Endothelial cell of umbilical vein (primary cell): Measurements from ENCODE around the gene PTN. TPM values are rescaled to one million over a fixed set of nuclear protein-coding genes. Genes with fewer than 3 reads are reported as not detected.

Source experiments
- BruUV-seq: library from RNA; stranded (reverse); fragments of 400-500 nt; replicated peaks from 2 replicates; lab custom pipeline; 2021; lab: Mats Ljungman, UMichigan
- CTCF ChIA-PET: fragments of 300-600, 350-600 bp; sonication (Branson Sonifier 250); formaldehyde crosslinking; loops from one replicate; lab custom pipeline; 2021; ENCODE audit warnings: antibody characterized with exemption, inconsistent platforms; lab: Charles Lee
- POLR2A ChIA-PET: fragments of 300-600, 350-600 bp; sonication (Branson Sonifier 250); formaldehyde crosslinking; loops from one replicate; lab custom pipeline; 2021; ENCODE audit warnings: antibody characterized with exemption, inconsistent platforms; lab: Charles Lee
- DNase-seq: peaks from one replicate; pipeline ENCODE4 v3.0.0-alpha.2; 2011; ENCODE audit warnings: low read depth, low spot score
- FAIRE-seq: peaks from 2 replicates; lab custom pipeline; 2011; peaks lifted over from hg19 to GRCh38; lab: Jason Lieb, UNC
- H2AFZ ChIP-seq: 2 replicates; pipeline ENCODE4 v1.6.0; 2012; ENCODE audit warnings: low read depth, low read length, control low read depth, inconsistent platforms
- H3K27ac ChIP-seq: 2 replicates; pipeline ENCODE4 v1.5.1; 2011; ENCODE audit warnings: low read depth, mild to moderate bottlenecking, control low read depth, low read length, moderate library complexity; ENCODE audit not compliant: insufficient read depth
- H3K27me3 ChIP-seq, 2 experiments: 2 replicates each; pipeline versions ENCODE4 v1.6.0 to v1.6.1; 2011; ENCODE audit warnings: low read length in 2 of 2, mixed read lengths in 1 of 2; ENCODE audit not compliant: control insufficient read depth in 2 of 2, insufficient read depth in 2 of 2
- H3K36me3 ChIP-seq, 2 experiments: 2 replicates in 1 of 2; 3 replicates in 1 of 2; pipeline ENCODE4 v1.5.1; 2011; ENCODE audit warnings: low read length in 2 of 2, mild to moderate bottlenecking in 1 of 2, moderate library complexity in 1 of 2; ENCODE audit not compliant: control insufficient read depth in 2 of 2, insufficient read depth in 2 of 2; ENCODE audit errors: extremely low read depth in 1 of 2
- H3K4me1 ChIP-seq: 3 replicates; pipeline ENCODE4 v1.5.1; 2011; ENCODE audit warnings: mild to moderate bottlenecking, low read length; ENCODE audit not compliant: control insufficient read depth, insufficient read depth; ENCODE audit errors: extremely low read depth
- H3K4me2 ChIP-seq: 2 replicates; pipeline ENCODE4 v1.6.1; 2011; ENCODE audit warnings: low read length, control low read depth, mixed read lengths; ENCODE audit not compliant: insufficient read depth
- H3K4me3 ChIP-seq, 3 experiments: fragments of 200-600 bp in 1 of 3; sonication (generic), shearing (Covaris generic) in 1 of 3; replicated peaks in 1 of 3; 2 replicates each; pipeline ENCODE4 v1.5.1; 2011 to 2016; ENCODE audit warnings: control low read depth in 3 of 3, low read length in 3 of 3, mild to moderate bottlenecking in 2 of 3, inconsistent platforms in 1 of 3, low read depth in 1 of 3, moderate library complexity in 1 of 3; ENCODE audit not compliant: insufficient read depth in 1 of 3
- H3K79me2 ChIP-seq: 2 replicates; pipeline ENCODE4 v1.6.0; 2012; ENCODE audit warnings: low read length, inconsistent platforms; ENCODE audit not compliant: control insufficient read depth, insufficient read depth
- H3K9ac ChIP-seq: replicated peaks from 2 replicates; pipeline ENCODE3; 2011; ENCODE audit warnings: low read length, control low read depth; ENCODE audit not compliant: insufficient read depth; ENCODE audit errors: extremely low read depth
- H3K9me1 ChIP-seq: replicated peaks from 3 replicates; pipeline ENCODE4 v1.6.0; 2011; ENCODE audit warnings: mild to moderate bottlenecking, low read length; ENCODE audit not compliant: control insufficient read depth, insufficient read depth; ENCODE audit errors: extremely low read depth
- H3K9me3 ChIP-seq: replicated peaks from 2 replicates; pipeline ENCODE4 v1.5.1; 2012; ENCODE audit warnings: low read length, inconsistent platforms; ENCODE audit not compliant: control insufficient read depth, insufficient read depth
- H4K20me1 ChIP-seq: replicated peaks from 2 replicates; pipeline ENCODE3; 2011; ENCODE audit warnings: mild to moderate bottlenecking, low read length; ENCODE audit not compliant: control insufficient read depth, insufficient read depth; ENCODE audit errors: extremely low read depth
- CTCF ChIP-seq, 2 donors: IDR thresholded peaks; 1 replicate in 1 of 2; 2 replicates in 1 of 2; pipeline ENCODE4 v1.5.1; 2011; ENCODE audit warnings: low read length in 2 of 2, mild to moderate bottlenecking in 2 of 2, moderate library complexity in 2 of 2, control low read depth in 1 of 2, inconsistent platforms in 1 of 2, low read depth in 1 of 2; ENCODE audit not compliant: insufficient read depth in 1 of 2; ENCODE audit errors: extremely low read depth in 1 of 2
- EZH2 ChIP-seq: IDR thresholded peaks from 2 replicates; pipeline ENCODE4 v1.6.1; 2012; ENCODE audit warnings: borderline replicate concordance, low read depth, mild to moderate bottlenecking, moderate library complexity, low read length, inconsistent platforms; ENCODE audit not compliant: severe bottlenecking
- FOS ChIP-seq: IDR thresholded peaks from 2 replicates; pipeline ENCODE4 v1.6.1; 2011; ENCODE audit warnings: mild to moderate bottlenecking, low read length, moderate library complexity, borderline replicate concordance; ENCODE audit not compliant: insufficient read depth
- GATA2 ChIP-seq: IDR thresholded peaks from 2 replicates; pipeline ENCODE4 v1.7.0; 2011; ENCODE audit warnings: low read depth, mild to moderate bottlenecking, moderate library complexity, mixed read lengths, low read length; ENCODE audit not compliant: insufficient read length, insufficient read depth
- JUN ChIP-seq: IDR thresholded peaks from 2 replicates; pipeline ENCODE4 v1.6.1; 2011; ENCODE audit warnings: borderline replicate concordance, low read depth; ENCODE audit not compliant: insufficient read length, insufficient read depth
- MAX ChIP-seq: IDR thresholded peaks from 2 replicates; pipeline ENCODE4 v1.6.1; 2011; ENCODE audit not compliant: insufficient read depth, insufficient read length
- MYC ChIP-seq: IDR thresholded peaks from one replicate; pipeline ENCODE4 v1.6.1; 2011; ENCODE audit warnings: mild to moderate bottlenecking, low read depth, low read length
- POLR2A ChIP-seq: IDR thresholded peaks from 2 replicates; pipeline ENCODE4 v1.6.1; 2012; ENCODE audit warnings: low read depth, mild to moderate bottlenecking, control low read depth, low read length
- POLR2AphosphoS5 ChIP-seq: IDR thresholded peaks from 2 replicates; pipeline ENCODE4 v1.6.1; 2012; ENCODE audit warnings: low read depth, mild to moderate bottlenecking, control low read depth, low read length, moderate library complexity; ENCODE audit not compliant: insufficient read depth
- dilution Hi-C: fragments of 300-500 bp; cut with MboI; formaldehyde crosslinking; loops from one replicate; pipeline ENCODE4 v1.15.0; 2019; ENCODE audit warnings: low sequenced_read_pairs; ENCODE audit not compliant: extremely low pct_ligation_motif_present
- intact Hi-C: fragments of 100-400 bp; cut with micrococcal nuclease; formaldehyde crosslinking; loops from one replicate; pipeline ENCODE4 v1.10.0; 2022
- polyA plus RNA-seq, 4 experiments: library from polyadenylated mRNA; depleted of rRNA in 3 of 4; stranded (reverse) in 3 of 4; unstranded in 1 of 4; fragments of >200 nt; gene quantifications; 2 replicates each; pipeline versions ENCODE4 v1.2.1 to v1.2.3, GENCODE V29; 2011 to 2012; ENCODE audit warnings: missing spikeins in 1 of 4
- total RNA-seq: library from RNA; stranded (reverse); gene quantifications from 2 replicates; pipeline ENCODE4 v1.2.3, GENCODE V29; 2021

Gene PTN
- total and polyA plus RNA-seq, 2 donors (not counting 3 experiments of a cell fraction or from before 2014, with no cell fraction given), result 0.07 TPM; not detected in 1

GRCh38 chr7:137282043-137282442 lies 61.5 kb downstream of the PTN start:
- H2AFZ ChIP-seq, result no peak overlapping the region
- H3K9me3 ChIP-seq, result no peaks in the 10 kb centered on the region
- H3K27me3 ChIP-seq, result no peaks in the 10 kb centered on the region
- FAIRE-seq, result no peak
- dilution Hi-C loops, result no loop called here
- H3K9ac ChIP-seq, result no peak overlapping the region
- no peaks in the 10 kb centered on the region for H3K36me3 ChIP-seq
- TF ChIP-seq POLR2A (no peak), MAX (no peak), FOS (no peak), GATA2 (no peak), MYC (no peak), POLR2AphosphoS5 (no peak), EZH2 (no peak), CTCF (IDR thresholded peaks at IDR 0.05; ENCODE audit: extremely low read depth in 1 of 2, insufficient read depth in 1 of 2, low read depth in 1 of 2, low read length in 2 of 2) (no peak), JUN (no peak)
- CTCF ChIA-PET, result no interaction called here
- H3K27ac ChIP-seq, result no peak overlapping the region
- no peak overlapping the region for H3K4me3 ChIP-seq
- H4K20me1 ChIP-seq, result no peaks in the 10 kb centered on the region
- no peaks in the 10 kb centered on the region for H3K4me1 ChIP-seq
- H3K9me1 ChIP-seq, result no peaks in the 10 kb centered on the region
- no peaks in the 10 kb centered on the region for H3K79me2 ChIP-seq
- BruUV-seq, result no TSS peak
- H3K4me2 ChIP-seq, result no peak overlapping the region
- DNase-seq, result no peak
- POLR2A ChIA-PET, result no interaction called here
- intact Hi-C loops, result no loop called here
